ENCODE data around the gene CIBAR2. TPM values are rescaled to one million over a fixed set of nuclear protein-coding genes. Genes with fewer than 3 reads are reported as not detected.
"Not testable (repeated sequence)": the region's sequence is repeated elsewhere in the genome, so short reads cannot be mapped to it uniquely, and the experiment has no call there.

Gene CIBAR2
- total RNA-seq, 1 donor from 2014 or later = not detected

GRCh38 chr16:85057212-85057889 lies 54.9 kb downstream of the CIBAR2 start:
- Mint-ChIP-seq H3K4me3 (no peak overlapping the region), H3K9me3 (no peaks in the 10 kb centered on the region), H3K4me1 (peaks cover 28% of the 10 kb centered on the region), H3K36me3 (ENCODE audit: low read depth) (no peaks in the 10 kb centered on the region), H3K27me3 (ENCODE audit: low read depth) (no peaks in the 10 kb centered on the region), H3K27ac (ENCODE audit: unreplicated experiment) (no peak overlapping the region)
- DNase-seq (ENCODE audit: low read depth, low spot score) = no peak
- peak; percentile 42 for TF ChIP-seq CTCF (conservative IDR thresholded peaks at IDR 0.05)

DNA sequence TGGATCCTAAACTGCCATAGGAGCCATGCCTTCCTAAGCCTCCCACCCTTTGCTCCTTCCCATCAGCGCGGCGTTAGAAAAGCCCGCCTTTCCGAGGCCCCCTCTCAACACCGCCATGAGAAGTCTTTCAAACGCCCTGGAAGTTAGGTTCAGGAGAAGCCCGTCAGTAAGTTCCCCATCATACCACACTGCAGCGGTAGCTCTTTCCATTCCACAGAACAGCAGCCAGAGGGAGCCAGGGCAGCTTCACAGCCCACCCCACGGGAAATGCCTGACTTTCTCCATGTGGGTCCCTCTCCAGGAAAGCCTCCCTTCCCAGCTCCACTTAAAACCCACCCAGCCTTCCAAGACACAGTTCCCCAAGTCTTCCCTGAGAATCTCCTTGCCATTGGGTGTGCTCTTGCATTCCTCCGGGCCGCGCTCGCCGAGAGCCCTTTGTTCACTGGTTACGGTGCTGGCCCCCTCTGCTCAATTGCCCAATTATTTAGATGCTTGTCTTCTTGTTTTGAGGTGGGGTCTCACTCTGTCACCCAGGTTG lies 56.0 kb downstream of the CIBAR2 start:
- Mint-ChIP-seq H3K27me3 (ENCODE audit: low read depth) (no peaks in the 10 kb centered on the region), H3K36me3 (ENCODE audit: low read depth) (no peaks in the 10 kb centered on the region), H3K4me1 (peaks cover 23% of the 10 kb centered on the region), H3K27ac (ENCODE audit: unreplicated experiment) (no peak overlapping the region), H3K9me3 (no peaks in the 10 kb centered on the region), H3K4me3 (no peak overlapping the region)
- DNase-seq (ENCODE audit: low read depth, low spot score) = no peak
- TF ChIP-seq CTCF (conservative IDR thresholded peaks at IDR 0.05) = no peak

- Mint-ChIP-seq H3K4me3 (no peak overlapping the region), H3K27me3 (ENCODE audit: low read depth) (no peaks in the 10 kb centered on the region), H3K27ac (ENCODE audit: unreplicated experiment) (peak overlapping the region; percentile 68)
Measured at GRCh38 chr16:85055493-85056210, 56.6 kb downstream of the CIBAR2 start.

DNA sequence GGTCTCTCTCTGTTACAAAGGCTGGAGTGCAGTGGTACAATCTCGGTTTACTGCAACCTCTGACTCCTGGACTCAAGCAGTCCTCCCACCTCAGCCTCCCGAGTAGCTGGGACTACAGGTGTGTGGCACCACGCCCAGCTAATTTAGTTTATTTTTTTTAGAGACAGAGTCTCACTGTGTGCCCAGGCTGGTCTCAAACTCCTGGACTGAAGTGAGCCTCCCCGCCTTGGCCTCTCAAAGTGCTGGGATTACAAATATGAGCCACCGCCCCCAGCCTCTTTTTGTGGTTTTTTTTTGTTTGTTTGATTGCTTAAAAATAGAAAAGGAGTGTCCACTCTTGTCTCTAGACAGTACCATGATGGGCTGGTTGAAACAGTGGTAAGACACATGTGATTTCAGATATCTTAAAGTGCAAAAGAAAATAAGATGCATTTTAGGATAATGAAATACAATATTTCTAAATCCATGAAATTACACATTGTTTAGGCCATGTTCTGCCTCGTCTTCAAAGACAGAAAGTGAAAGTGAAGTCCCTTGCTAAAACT lies 57.3 kb downstream of the CIBAR2 start:
- Mint-ChIP-seq H3K4me3 (no peak overlapping the region), H3K9me3 (no peaks in the 10 kb centered on the region), H3K27ac (ENCODE audit: unreplicated experiment) (no peak overlapping the region), H3K27me3 (ENCODE audit: low read depth) (no peaks in the 10 kb centered on the region), H3K4me1 (peaks cover 23% of the 10 kb centered on the region), H3K36me3 (ENCODE audit: low read depth) (no peaks in the 10 kb centered on the region)
- TF ChIP-seq CTCF (conservative IDR thresholded peaks at IDR 0.05) = no peak
- DNase-seq (ENCODE audit: low read depth, low spot score) = no peak

More at GRCh38 chr16:85055493-85056210, 56.6 kb downstream of the CIBAR2 start:
- Mint-ChIP-seq H3K4me1 (peaks cover 23% of the 10 kb centered on the region), H3K36me3 (ENCODE audit: low read depth) (no peaks in the 10 kb centered on the region), H3K9me3 (no peaks in the 10 kb centered on the region)
- no peak for DNase-seq (ENCODE audit: low read depth, low spot score)
- no peak for TF ChIP-seq CTCF (conservative IDR thresholded peaks at IDR 0.05)

DNA sequence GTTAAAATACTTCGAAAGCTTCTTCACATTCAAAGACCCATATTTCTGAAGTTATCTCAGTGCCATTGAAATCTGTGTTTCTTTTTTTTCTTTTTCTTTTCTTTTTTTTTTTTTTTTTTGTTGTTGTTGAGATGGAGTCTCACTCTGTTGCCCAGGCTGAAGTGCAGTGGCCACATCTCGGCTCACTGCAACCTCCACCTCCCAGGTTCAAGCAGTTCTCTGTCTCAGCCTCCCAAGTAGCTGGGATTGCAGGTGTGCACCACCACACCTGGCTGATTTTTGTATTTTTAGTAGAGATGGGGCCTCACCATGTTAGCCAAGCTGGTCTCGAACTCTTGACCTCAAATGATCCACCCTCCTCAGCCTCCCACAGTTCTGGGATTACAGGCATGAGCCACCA lies 58.0 kb downstream of the CIBAR2 start:
- not testable (repeated sequence) for H3K27ac Mint-ChIP-seq (ENCODE audit: unreplicated experiment); H3K4me3 Mint-ChIP-seq; H3K36me3 Mint-ChIP-seq (ENCODE audit: low read depth); DNase-seq (ENCODE audit: low read depth, low spot score); H3K27me3 Mint-ChIP-seq (ENCODE audit: low read depth); H3K9me3 Mint-ChIP-seq
- H3K4me1 Mint-ChIP-seq = peaks cover 23% of the 10 kb centered on the region
